Measurements from ENCODE around the gene CBX2.

DNA sequence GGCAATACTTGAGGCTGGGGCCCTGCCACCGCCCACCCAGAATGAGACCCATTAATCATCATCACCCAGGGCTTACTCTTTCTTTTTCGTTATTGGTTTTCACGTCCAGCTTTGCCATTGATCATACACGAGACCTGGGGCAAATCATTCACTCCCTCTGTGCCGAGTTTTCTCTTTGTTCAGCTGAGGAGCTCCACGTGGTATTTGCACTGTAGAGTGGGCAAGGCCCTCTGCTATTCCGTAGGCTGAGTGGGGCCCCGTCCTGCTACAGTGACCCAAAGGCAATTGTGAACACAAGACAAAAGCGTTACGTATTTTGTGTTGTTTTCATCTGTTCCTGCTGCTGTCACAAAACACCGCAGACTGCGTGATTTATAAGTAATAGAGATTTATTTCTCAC is 23.6 kb upstream of the CBX2 start:
- TF ChIP-seq TAF1 (IDR thresholded peaks at IDR 0.05; ENCODE audit: borderline replicate concordance, insufficient read depth, low read length): no peak
- TF ChIP-seq, protein P1, sequence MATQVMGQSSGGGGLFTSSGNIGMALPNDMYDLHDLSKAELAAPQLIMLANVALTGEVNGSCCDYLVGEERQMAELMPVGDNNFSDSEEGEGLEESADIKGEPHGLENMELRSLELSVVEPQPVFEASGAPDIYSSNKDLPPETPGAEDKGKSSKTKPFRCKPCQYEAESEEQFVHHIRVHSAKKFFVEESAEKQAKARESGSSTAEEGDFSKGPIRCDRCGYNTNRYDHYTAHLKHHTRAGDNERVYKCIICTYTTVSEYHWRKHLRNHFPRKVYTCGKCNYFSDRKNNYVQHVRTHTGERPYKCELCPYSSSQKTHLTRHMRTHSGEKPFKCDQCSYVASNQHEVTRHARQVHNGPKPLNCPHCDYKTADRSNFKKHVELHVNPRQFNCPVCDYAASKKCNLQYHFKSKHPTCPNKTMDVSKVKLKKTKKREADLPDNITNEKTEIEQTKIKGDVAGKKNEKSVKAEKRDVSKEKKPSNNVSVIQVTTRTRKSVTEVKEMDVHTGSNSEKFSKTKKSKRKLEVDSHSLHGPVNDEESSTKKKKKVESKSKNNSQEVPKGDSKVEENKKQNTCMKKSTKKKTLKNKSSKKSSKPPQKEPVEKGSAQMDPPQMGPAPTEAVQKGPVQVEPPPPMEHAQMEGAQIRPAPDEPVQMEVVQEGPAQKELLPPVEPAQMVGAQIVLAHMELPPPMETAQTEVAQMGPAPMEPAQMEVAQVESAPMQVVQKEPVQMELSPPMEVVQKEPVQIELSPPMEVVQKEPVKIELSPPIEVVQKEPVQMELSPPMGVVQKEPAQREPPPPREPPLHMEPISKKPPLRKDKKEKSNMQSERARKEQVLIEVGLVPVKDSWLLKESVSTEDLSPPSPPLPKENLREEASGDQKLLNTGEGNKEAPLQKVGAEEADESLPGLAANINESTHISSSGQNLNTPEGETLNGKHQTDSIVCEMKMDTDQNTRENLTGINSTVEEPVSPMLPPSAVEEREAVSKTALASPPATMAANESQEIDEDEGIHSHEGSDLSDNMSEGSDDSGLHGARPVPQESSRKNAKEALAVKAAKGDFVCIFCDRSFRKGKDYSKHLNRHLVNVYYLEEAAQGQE (IDR thresholded peaks at IDR 0.05; ENCODE audit: insufficient read depth in 1 of 2, low read depth in 2 of 2, low read length in 2 of 2): no peak
